ENCODE data around the gene DSN1. TPM values are rescaled to one million over a fixed set of nuclear protein-coding genes. Genes with fewer than 3 reads are reported as not detected.

The DSN1 gene
- total and polyA plus RNA-seq, 2 of the 8 experiments (the other 6 are each of a cell fraction or from before 2014, with no cell fraction given), result 12.0 to 26.2 TPM

DNA sequence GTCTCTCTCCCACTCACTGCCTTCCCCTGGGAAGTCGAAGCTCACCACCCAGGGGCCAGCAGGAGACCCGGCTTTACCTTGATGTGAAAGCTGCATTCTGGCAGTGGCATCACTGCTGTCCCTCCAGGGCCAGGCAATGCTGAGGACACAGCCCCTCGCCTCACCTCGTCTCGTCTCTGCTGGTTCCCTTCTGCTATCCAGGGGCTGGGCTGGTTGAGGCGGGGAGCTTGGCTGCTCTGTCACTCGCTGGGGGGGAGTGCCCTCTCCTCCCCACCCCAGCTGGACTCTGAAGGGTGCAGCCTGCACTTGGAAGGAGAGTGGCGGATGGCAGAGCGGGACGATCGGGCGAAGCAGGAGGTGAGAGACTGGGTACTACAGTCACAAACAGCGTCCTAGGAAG is 12.7 kb upstream of the DSN1 start:
- no peaks in the 10 kb centered on the region for H3K79me1 ChIP-seq (ENCODE audit: low read depth, low read length)
- H3K36me3 ChIP-seq (ENCODE audit: control insufficient read depth in 2 of 4, insufficient read depth in 4 of 4, low read length in 3 of 4), result peaks cover 0 to 20% (median 9%) of the 10 kb centered on the region in 4 experiments; a peak in 5 of 8 replicates
- H3K14ac ChIP-seq (ENCODE audit: insufficient read length), result no peak overlapping the region
- no peak overlapping the region for H2BK20ac ChIP-seq (ENCODE audit: low read length)
- no peak overlapping the region for H2BK15ac ChIP-seq (ENCODE audit: low read length)
- no peaks in the 10 kb centered on the region for H3K79me2 ChIP-seq (ENCODE audit: control insufficient read depth in 1 of 2, insufficient read depth in 2 of 2, low read length in 2 of 2)
- no peak overlapping the region for H3K23ac ChIP-seq (ENCODE audit: insufficient read length)
- no peaks in the 10 kb centered on the region for H3K4me1 ChIP-seq (replicated peaks in 1 of 4; ENCODE audit: control insufficient read depth in 3 of 4, insufficient read depth in 4 of 4, low read length in 3 of 4)
- H4K20me1 ChIP-seq (replicated peaks in 1 of 2; ENCODE audit: control insufficient read depth in 1 of 2, insufficient read depth in 2 of 2, low read length in 2 of 2), result peaks cover 1 to 2% of the 10 kb centered on the region in 2 experiments
- H4K5ac ChIP-seq (ENCODE audit: insufficient read length, low read depth, low read length), result no peak overlapping the region
- CTCF ChIA-PET (ENCODE audit: partially characterized antibody), result interaction anchor here (0.8 to 3.7 kb wide), 5 partner anchors 10 to 100 kb away, joined by 3 to 22 read pairs (median 3); partner anchors contain the start of gene DSN1
- no peak overlapping the region for H3K56ac ChIP-seq (replicated peaks; ENCODE audit: insufficient read length, low read depth, low read length)
- WGBS, 2 experiments (ENCODE audit: extremely low coverage in 1 of 2, insufficient coverage in 1 of 2, insufficient read length in 1 of 2, insufficient replicate concordance in 2 of 2, low coverage in 1 of 2, low lambda C conversion rate in 2 of 2, missing lambda C conversion rate in 1 of 2), result 85% methylated on average over 13 of the region's 13 CpGs; no CpG with 5 or more reads in 1 of the 2 experiments
- no peak overlapping the region for H2AFZ ChIP-seq (ENCODE audit: low read length)
- H3K4me3 ChIP-seq (ENCODE audit: extremely low read depth in 1 of 4, insufficient read depth in 2 of 4, low read depth in 3 of 4, low read length in 4 of 4), result no peak overlapping the region
- H3K18ac ChIP-seq (ENCODE audit: extremely low read depth, low read length), result no peak overlapping the region
- no peak overlapping the region for H4K8ac ChIP-seq (ENCODE audit: extremely low read depth, insufficient read depth, low read length)
- H2BK5ac ChIP-seq (ENCODE audit: low read depth, low read length), result 0 out of 2 replicates have a peak overlapping the region, but pooled peaks have one; percentile 24
- H3K27me3 ChIP-seq (replicated peaks in 1 of 4; ENCODE audit: control insufficient read depth in 3 of 4, extremely low read depth in 1 of 4, insufficient read depth in 3 of 4, low read length in 3 of 4), result no peaks in the 10 kb centered on the region
- POLR2A ChIA-PET (ENCODE audit: partially characterized antibody), result interaction anchor here (1.2 kb wide), 1 partner anchor 10 kb away, joined by 3 read pairs; no protein-coding TSS in a partner anchor
- H3K4ac ChIP-seq (replicated peaks; ENCODE audit: insufficient read length, low read depth, low read length), result no peak overlapping the region
- FAIRE-seq (no peak), DNase-seq (ENCODE audit: low read depth in 1 of 2, low spot score in 2 of 2) (no peak)
- no peak overlapping the region for H2BK120ac ChIP-seq (replicated peaks; ENCODE audit: low read depth, low read length)
- H3K23me2 ChIP-seq (ENCODE audit: low read depth, low read length), result no peaks in the 10 kb centered on the region
- no peak overlapping the region for H3K4me2 ChIP-seq (ENCODE audit: insufficient read depth in 1 of 2, low read depth in 2 of 2, low read length in 2 of 2)
- no peak overlapping the region for H2AK5ac ChIP-seq (ENCODE audit: low read depth, low read length)
- no peak overlapping the region for H2BK12ac ChIP-seq (ENCODE audit: low read depth, low read length)
- no peaks in the 10 kb centered on the region for H3K9me3 ChIP-seq (ENCODE audit: insufficient read depth in 2 of 2, low read depth in 1 of 2, low read length in 1 of 2)
- H3K27ac ChIP-seq (ENCODE audit: low read depth, low read length), result no peak overlapping the region
- no peak overlapping the region for H4K91ac ChIP-seq (replicated peaks; ENCODE audit: insufficient read length, low read length)
- no peak overlapping the region for H3K9ac ChIP-seq (replicated peaks in 1 of 4; ENCODE audit: extremely low read depth in 1 of 4, low read depth in 3 of 4, low read length in 3 of 4)
- no peak for TF ChIP-seq FOSL1 (IDR thresholded peaks at IDR 0.05; ENCODE audit: insufficient read depth, low read depth, low read length)
- TF ChIP-seq RFX5 (IDR thresholded peaks at IDR 0.05; ENCODE audit: borderline replicate concordance, low read depth, low read length), result no peak

Data from H1 (cell line).